ENCODE results near the gene CIZ1. TPM values are rescaled to one million over a fixed set of nuclear protein-coding genes. Genes with fewer than 3 reads are reported as not detected.

The CIZ1 gene
- total and polyA plus RNA-seq, 4 donors, result 18.5 to 157 (median 90.8) TPM

Other genes with a start within 250 kb of the CIZ1 start
- 10 to 100 TPM; 15.2 to 27.7 TPM for gene EEIG1, start 210.6 kb downstream of the CIZ1 start, total RNA-seq
- 10 to 100 TPM; 71.2 to 96.3 TPM for gene EEIG1, start 210.6 kb downstream of the CIZ1 start, polyA plus RNA-seq (ENCODE audit: insufficient read length in 2 of 2)
- gene NAIF1, start 124.3 kb downstream of the CIZ1 start, total RNA-seq, result 10 to 100 TPM in 1 of 2 donors, 1 to 10 TPM in 1; 7.2 to 11.1 TPM
- 10 to 100 TPM; 11.0 to 13.3 TPM for gene NAIF1, start 124.3 kb downstream of the CIZ1 start, polyA plus RNA-seq (ENCODE audit: insufficient read length in 2 of 2)
- 10 to 100 TPM; 28.2 to 34.5 TPM for gene SLC25A25, start 123.3 kb downstream of the CIZ1 start, total RNA-seq
- 10 to 100 TPM; 39.0 to 47.7 TPM for gene SLC25A25, start 123.3 kb downstream of the CIZ1 start, polyA plus RNA-seq (ENCODE audit: insufficient read length in 2 of 2)
- 10 to 100 TPM; 39.1 to 47.4 TPM for gene PTGES2, start 63.8 kb downstream of the CIZ1 start, total RNA-seq
- gene PTGES2, start 63.8 kb downstream of the CIZ1 start, polyA plus RNA-seq (ENCODE audit: insufficient read length in 2 of 2), result 10 to 100 TPM; 78.4 to 88.9 TPM
- gene LCN2, start 42.1 kb downstream of the CIZ1 start, total RNA-seq, result 10 to 100 TPM in 1 of 2 donors, under 1 TPM in 1; 0.28 to 14.1 TPM
- under 1 TPM in 1 of 2 donors, not detected in 1; 0.29 TPM for gene LCN2, start 42.1 kb downstream of the CIZ1 start, polyA plus RNA-seq (ENCODE audit: insufficient read length in 2 of 2)
- 100 to 1,000 TPM in 1 of 2 donors, 10 to 100 TPM in 1; 35.6 to 144 TPM for gene BBLN, start 31.3 kb downstream of the CIZ1 start, total RNA-seq
- 100 to 1,000 TPM; 203 to 210 TPM for gene BBLN, start 31.3 kb downstream of the CIZ1 start, polyA plus RNA-seq (ENCODE audit: insufficient read length in 2 of 2)
- 100 to 1,000 TPM in 1 of 2 donors, 10 to 100 TPM in 1; 44.6 to 181 TPM for gene DNM1, start 11.8 kb upstream of the CIZ1 start, total RNA-seq
- 100 to 1,000 TPM; 265 to 410 TPM for gene DNM1, start 11.8 kb upstream of the CIZ1 start, polyA plus RNA-seq (ENCODE audit: insufficient read length in 2 of 2)
- 10 to 100 TPM; 70.6 to 95.8 TPM for gene GOLGA2, start 84.4 kb upstream of the CIZ1 start, total RNA-seq
- 100 to 1,000 TPM in 1 of 2 donors, 10 to 100 TPM in 1; 76.2 to 119 TPM for gene GOLGA2, start 84.4 kb upstream of the CIZ1 start, polyA plus RNA-seq (ENCODE audit: insufficient read length in 2 of 2)
- 10 to 100 TPM; 14.1 to 41.2 TPM for gene SWI5, start 84.7 kb upstream of the CIZ1 start, total RNA-seq
- 10 to 100 TPM; 22.6 to 27.5 TPM for gene SWI5, start 84.7 kb upstream of the CIZ1 start, polyA plus RNA-seq (ENCODE audit: insufficient read length in 2 of 2)
- 10 to 100 TPM; 20.5 to 34.8 TPM for gene TRUB2, start 130.9 kb upstream of the CIZ1 start, total RNA-seq
- 10 to 100 TPM; 44.7 to 46.3 TPM for gene TRUB2, start 130.9 kb upstream of the CIZ1 start, polyA plus RNA-seq (ENCODE audit: insufficient read length in 2 of 2)
- gene COQ4, start 131.3 kb upstream of the CIZ1 start, total RNA-seq, result 10 to 100 TPM; 20.6 to 60.4 TPM
- 10 to 100 TPM; 73.0 to 94.9 TPM for gene COQ4, start 131.3 kb upstream of the CIZ1 start, polyA plus RNA-seq (ENCODE audit: insufficient read length in 2 of 2)
- gene SLC27A4, start 149.0 kb upstream of the CIZ1 start, total RNA-seq, result 10 to 100 TPM; 23.1 to 36.3 TPM
- gene SLC27A4, start 149.0 kb upstream of the CIZ1 start, polyA plus RNA-seq (ENCODE audit: insufficient read length in 2 of 2), result 10 to 100 TPM; 53.7 to 56.8 TPM
- 10 to 100 TPM; 28.4 to 47.2 TPM for gene URM1, start 179.8 kb upstream of the CIZ1 start, total RNA-seq
- gene URM1, start 179.8 kb upstream of the CIZ1 start, polyA plus RNA-seq (ENCODE audit: insufficient read length in 2 of 2), result 10 to 100 TPM; 79.4 to 80.6 TPM
- gene CERCAM, start 229.3 kb upstream of the CIZ1 start, total RNA-seq, result 10 to 100 TPM; 27.5 to 32.5 TPM
- gene CERCAM, start 229.3 kb upstream of the CIZ1 start, polyA plus RNA-seq (ENCODE audit: insufficient read length in 2 of 2), result 10 to 100 TPM; 48.6 to 74.1 TPM

Data from spinal cord (tissue), 4 donors.